Measurements from ENCODE around the gene TMEM269.

DNA sequence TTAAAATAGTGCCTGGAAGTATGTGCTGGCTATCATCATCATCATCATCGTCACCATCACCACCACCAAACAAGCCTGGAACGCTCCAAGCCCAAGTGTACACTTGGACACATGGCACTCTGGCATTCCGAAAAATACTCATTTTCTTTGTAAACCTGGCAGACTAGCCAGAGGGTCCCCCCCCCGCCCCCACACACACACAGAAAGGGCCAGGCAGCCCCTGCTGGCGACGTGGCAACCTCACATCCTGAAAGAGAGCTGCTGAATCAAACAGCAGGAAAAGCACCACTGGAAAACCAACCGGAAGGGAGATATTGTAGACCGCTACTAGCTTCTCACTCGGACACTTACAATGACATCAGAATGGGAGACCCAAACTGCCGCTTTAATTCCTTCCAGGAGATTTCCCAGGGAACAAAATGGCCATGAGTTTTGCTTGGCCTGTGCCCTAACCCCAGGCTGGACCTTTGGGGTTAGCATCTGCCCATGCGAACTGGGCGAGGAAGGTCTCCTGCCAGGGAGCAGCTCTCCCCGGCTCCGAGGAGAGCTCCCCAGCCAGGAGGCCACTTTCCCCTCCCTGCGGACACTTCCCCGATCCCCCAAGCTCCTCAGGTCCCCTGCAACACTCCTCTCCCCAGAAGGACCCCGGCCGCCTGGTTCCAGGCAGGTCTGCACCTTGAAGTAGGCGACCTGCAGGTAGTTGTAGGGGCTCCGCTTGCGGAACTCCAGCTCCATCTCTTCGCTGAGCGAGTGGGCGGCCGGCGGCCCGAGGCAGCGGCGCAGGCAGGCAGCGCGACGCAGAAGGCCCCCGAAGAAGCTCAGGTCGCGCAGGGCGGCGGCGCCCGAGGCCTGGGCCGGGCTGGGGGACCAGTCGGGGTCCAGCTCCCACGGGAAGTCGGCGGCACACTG is 18.7 kb upstream of the TMEM269 start:
- no peak for TF ChIP-seq CREB1 (IDR thresholded peaks at IDR 0.05; ENCODE audit: low read depth)
- no peak for TF ChIP-seq ZNF622 (IDR thresholded peaks at IDR 0.05)
- TF ChIP-seq CHD2 (IDR thresholded peaks at IDR 0.05; ENCODE audit: borderline replicate concordance, low read depth, low read length), result no peak
- TF ChIP-seq EZH2 (IDR thresholded peaks at IDR 0.05; ENCODE audit: borderline replicate concordance, control insufficient read depth, low read depth, low read length), result no peak
- TF ChIP-seq, protein P1, sequence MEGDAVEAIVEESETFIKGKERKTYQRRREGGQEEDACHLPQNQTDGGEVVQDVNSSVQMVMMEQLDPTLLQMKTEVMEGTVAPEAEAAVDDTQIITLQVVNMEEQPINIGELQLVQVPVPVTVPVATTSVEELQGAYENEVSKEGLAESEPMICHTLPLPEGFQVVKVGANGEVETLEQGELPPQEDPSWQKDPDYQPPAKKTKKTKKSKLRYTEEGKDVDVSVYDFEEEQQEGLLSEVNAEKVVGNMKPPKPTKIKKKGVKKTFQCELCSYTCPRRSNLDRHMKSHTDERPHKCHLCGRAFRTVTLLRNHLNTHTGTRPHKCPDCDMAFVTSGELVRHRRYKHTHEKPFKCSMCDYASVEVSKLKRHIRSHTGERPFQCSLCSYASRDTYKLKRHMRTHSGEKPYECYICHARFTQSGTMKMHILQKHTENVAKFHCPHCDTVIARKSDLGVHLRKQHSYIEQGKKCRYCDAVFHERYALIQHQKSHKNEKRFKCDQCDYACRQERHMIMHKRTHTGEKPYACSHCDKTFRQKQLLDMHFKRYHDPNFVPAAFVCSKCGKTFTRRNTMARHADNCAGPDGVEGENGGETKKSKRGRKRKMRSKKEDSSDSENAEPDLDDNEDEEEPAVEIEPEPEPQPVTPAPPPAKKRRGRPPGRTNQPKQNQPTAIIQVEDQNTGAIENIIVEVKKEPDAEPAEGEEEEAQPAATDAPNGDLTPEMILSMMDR (IDR thresholded peaks at IDR 0.05 in 2 of 3, conservative IDR thresholded peaks at IDR 0.05 in 1 of 3; ENCODE audit: control insufficient read depth in 2 of 3, extremely low read depth in 1 of 3, insufficient read depth in 1 of 3, low read depth in 3 of 3, low read length in 3 of 3), result peak; percentile 37 to 60 (median 46); a peak in 5 of 6 replicates
- TF ChIP-seq BHLHE40 (IDR thresholded peaks at IDR 0.05; ENCODE audit: borderline replicate concordance in 1 of 2, low read depth in 2 of 2, low read length in 1 of 2), result no peak
- no peak for TF ChIP-seq ETV6 (conservative IDR thresholded peaks at IDR 0.05 in 1 of 2, IDR thresholded peaks at IDR 0.05 in 1 of 2; ENCODE audit: borderline replicate concordance in 1 of 2, low read depth in 1 of 2)
- no peak for TF ChIP-seq NFIC (IDR thresholded peaks at IDR 0.05; ENCODE audit: low read depth, low read length)
- no peak for TF ChIP-seq CEBPB (IDR thresholded peaks at IDR 0.05; ENCODE audit: borderline replicate concordance in 1 of 2, low read depth in 2 of 2, low read length in 2 of 2)
- TF ChIP-seq JUNB (IDR thresholded peaks at IDR 0.05), result no peak
- TF ChIP-seq POLR2AphosphoS5 (IDR thresholded peaks at IDR 0.05; ENCODE audit: low read length), result no peak
- TF ChIP-seq, protein P2, sequence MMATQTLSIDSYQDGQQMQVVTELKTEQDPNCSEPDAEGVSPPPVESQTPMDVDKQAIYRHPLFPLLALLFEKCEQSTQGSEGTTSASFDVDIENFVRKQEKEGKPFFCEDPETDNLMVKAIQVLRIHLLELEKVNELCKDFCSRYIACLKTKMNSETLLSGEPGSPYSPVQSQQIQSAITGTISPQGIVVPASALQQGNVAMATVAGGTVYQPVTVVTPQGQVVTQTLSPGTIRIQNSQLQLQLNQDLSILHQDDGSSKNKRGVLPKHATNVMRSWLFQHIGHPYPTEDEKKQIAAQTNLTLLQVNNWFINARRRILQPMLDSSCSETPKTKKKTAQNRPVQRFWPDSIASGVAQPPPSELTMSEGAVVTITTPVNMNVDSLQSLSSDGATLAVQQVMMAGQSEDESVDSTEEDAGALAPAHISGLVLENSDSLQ (IDR thresholded peaks at IDR 0.05), result no peak

Measured in GM12878 (cell line).